ENCODE measurements around the gene SDR39U1.

SDR39U1 gene

GRCh38 chr14:24416932-24417619, 25.5 kb downstream of the SDR39U1 start:
- Histone ChIP-seq H2AFZ (ENCODE audit: low read length, unreplicated experiment) (no peak overlapping the region), H3K27me3 (ENCODE audit: insufficient read depth, low read length) (no peaks in the 10 kb centered on the region), H3K27ac (ENCODE audit: low read depth, low read length) (no peak overlapping the region), H3K4me3 (ENCODE audit: low read depth, low read length) (no peak overlapping the region), H3K4me1 (ENCODE audit: control insufficient read depth, insufficient read depth, low read length, unreplicated experiment) (no peaks in the 10 kb centered on the region), H3K79me2 (ENCODE audit: control insufficient read depth, insufficient read depth, low read length, unreplicated experiment) (no peaks in the 10 kb centered on the region), H3K36me3 (ENCODE audit: insufficient read depth, low read length) (no peaks in the 10 kb centered on the region)

GRCh38 chr14:24416254-24416931, 26.2 kb downstream of the SDR39U1 start:
- Histone ChIP-seq H3K27ac (ENCODE audit: low read depth, low read length) (no peak overlapping the region), H3K36me3 (ENCODE audit: insufficient read depth, low read length) (no peaks in the 10 kb centered on the region), H2AFZ (ENCODE audit: low read length, unreplicated experiment) (no peak overlapping the region), H3K27me3 (ENCODE audit: insufficient read depth, low read length) (no peaks in the 10 kb centered on the region), H3K4me1 (ENCODE audit: control insufficient read depth, insufficient read depth, low read length, unreplicated experiment) (no peaks in the 10 kb centered on the region), H3K4me3 (ENCODE audit: low read depth, low read length) (no peak overlapping the region), H3K79me2 (ENCODE audit: control insufficient read depth, insufficient read depth, low read length, unreplicated experiment) (no peaks in the 10 kb centered on the region)

- no peaks in the 10 kb centered on the region for H3K4me1 ChIP-seq (ENCODE audit: control insufficient read depth, insufficient read depth, low read length, unreplicated experiment)
- no peaks in the 10 kb centered on the region for H3K36me3 ChIP-seq (ENCODE audit: insufficient read depth, low read length)
- H3K79me2 ChIP-seq (ENCODE audit: control insufficient read depth, insufficient read depth, low read length, unreplicated experiment): no peaks in the 10 kb centered on the region
- no peaks in the 10 kb centered on the region for H3K27me3 ChIP-seq (ENCODE audit: insufficient read depth, low read length)
- H2AFZ ChIP-seq (ENCODE audit: low read length, unreplicated experiment): no peak overlapping the region
- no peak overlapping the region for H3K27ac ChIP-seq (ENCODE audit: low read depth, low read length)
- no peak overlapping the region for H3K4me3 ChIP-seq (ENCODE audit: low read depth, low read length)
Observed at GRCh38 chr14:24415421-24416253, 26.9 kb downstream of the SDR39U1 start.

GRCh38 chr14:24414732-24415420, 27.7 kb downstream of the SDR39U1 start:
- no peak overlapping the region for H3K4me3 ChIP-seq (ENCODE audit: low read depth, low read length)
- H3K27ac ChIP-seq (ENCODE audit: low read depth, low read length): no peak overlapping the region
- H3K4me1 ChIP-seq (ENCODE audit: control insufficient read depth, insufficient read depth, low read length, unreplicated experiment): no peaks in the 10 kb centered on the region
- no peaks in the 10 kb centered on the region for H3K36me3 ChIP-seq (ENCODE audit: insufficient read depth, low read length)
- H2AFZ ChIP-seq (ENCODE audit: low read length, unreplicated experiment): no peak overlapping the region
- no peaks in the 10 kb centered on the region for H3K79me2 ChIP-seq (ENCODE audit: control insufficient read depth, insufficient read depth, low read length, unreplicated experiment)
- no peaks in the 10 kb centered on the region for H3K27me3 ChIP-seq (ENCODE audit: insufficient read depth, low read length)

- Histone ChIP-seq H3K4me1 (ENCODE audit: control insufficient read depth, insufficient read depth, low read length, unreplicated experiment) (no peaks in the 10 kb centered on the region), H2AFZ (ENCODE audit: low read length, unreplicated experiment) (no peak overlapping the region), H3K36me3 (ENCODE audit: insufficient read depth, low read length) (no peaks in the 10 kb centered on the region), H3K27me3 (ENCODE audit: insufficient read depth, low read length) (no peaks in the 10 kb centered on the region), H3K79me2 (ENCODE audit: control insufficient read depth, insufficient read depth, low read length, unreplicated experiment) (no peaks in the 10 kb centered on the region), H3K27ac (ENCODE audit: low read depth, low read length) (no peak overlapping the region), H3K4me3 (ENCODE audit: low read depth, low read length) (no peak overlapping the region)
Observed at GRCh38 chr14:24414077-24414476, 28.5 kb downstream of the SDR39U1 start.

GRCh38 chr14:24411443-24412389, 30.9 kb downstream of the SDR39U1 start:
- no peaks in the 10 kb centered on the region for H3K36me3 ChIP-seq (ENCODE audit: insufficient read depth, low read length)
- no peaks in the 10 kb centered on the region for H3K27me3 ChIP-seq (ENCODE audit: insufficient read depth, low read length)
- H2AFZ ChIP-seq (ENCODE audit: low read length, unreplicated experiment): no peak overlapping the region
- no peak overlapping the region for H3K27ac ChIP-seq (ENCODE audit: low read depth, low read length)
- no peaks in the 10 kb centered on the region for H3K79me2 ChIP-seq (ENCODE audit: control insufficient read depth, insufficient read depth, low read length, unreplicated experiment)
- H3K4me3 ChIP-seq (ENCODE audit: low read depth, low read length): no peak overlapping the region
- no peaks in the 10 kb centered on the region for H3K4me1 ChIP-seq (ENCODE audit: control insufficient read depth, insufficient read depth, low read length, unreplicated experiment)

- Histone ChIP-seq H2AFZ (ENCODE audit: low read length, unreplicated experiment) (no peak overlapping the region), H3K27me3 (ENCODE audit: insufficient read depth, low read length) (no peaks in the 10 kb centered on the region), H3K4me1 (ENCODE audit: control insufficient read depth, insufficient read depth, low read length, unreplicated experiment) (no peaks in the 10 kb centered on the region), H3K36me3 (ENCODE audit: insufficient read depth, low read length) (no peaks in the 10 kb centered on the region), H3K79me2 (ENCODE audit: control insufficient read depth, insufficient read depth, low read length, unreplicated experiment) (no peaks in the 10 kb centered on the region), H3K4me3 (ENCODE audit: low read depth, low read length) (no peak overlapping the region), H3K27ac (ENCODE audit: low read depth, low read length) (no peak overlapping the region)
Observed at GRCh38 chr14:24409956-24410355, 32.6 kb downstream of the SDR39U1 start.

GRCh38 chr14:24409192-24409591, 33.4 kb downstream of the SDR39U1 start:
- no peak overlapping the region for H2AFZ ChIP-seq (ENCODE audit: low read length, unreplicated experiment)
- H3K79me2 ChIP-seq (ENCODE audit: control insufficient read depth, insufficient read depth, low read length, unreplicated experiment): no peaks in the 10 kb centered on the region
- no peaks in the 10 kb centered on the region for H3K36me3 ChIP-seq (ENCODE audit: insufficient read depth, low read length)
- no peak overlapping the region for H3K4me3 ChIP-seq (ENCODE audit: low read depth, low read length)
- H3K27ac ChIP-seq (ENCODE audit: low read depth, low read length): no peak overlapping the region
- no peaks in the 10 kb centered on the region for H3K4me1 ChIP-seq (ENCODE audit: control insufficient read depth, insufficient read depth, low read length, unreplicated experiment)
- H3K27me3 ChIP-seq (ENCODE audit: insufficient read depth, low read length): no peaks in the 10 kb centered on the region

GRCh38 chr14:24408764-24409163, 33.8 kb downstream of the SDR39U1 start:
- Histone ChIP-seq H3K79me2 (ENCODE audit: control insufficient read depth, insufficient read depth, low read length, unreplicated experiment) (no peaks in the 10 kb centered on the region), H3K36me3 (ENCODE audit: insufficient read depth, low read length) (no peaks in the 10 kb centered on the region), H3K27ac (ENCODE audit: low read depth, low read length) (no peak overlapping the region)

More at GRCh38 chr14:24408764-24409163, 33.8 kb downstream of the SDR39U1 start:
- H3K4me1 ChIP-seq (ENCODE audit: control insufficient read depth, insufficient read depth, low read length, unreplicated experiment): peaks cover 4% of the 10 kb centered on the region
- no peak overlapping the region for H3K4me3 ChIP-seq (ENCODE audit: low read depth, low read length)
- no peak overlapping the region for H2AFZ ChIP-seq (ENCODE audit: low read length, unreplicated experiment)
- no peaks in the 10 kb centered on the region for H3K27me3 ChIP-seq (ENCODE audit: insufficient read depth, low read length)
